Astrocyte of the spinal cord (primary cell): Measurements from ENCODE around the gene RIMS1.

Source experiments
- DNase-seq: peaks from one replicate; pipeline ENCODE4 v3.0.0; 2011; ENCODE audit warnings: low read depth, low spot score
- H3K4me3 ChIP-seq: 2 replicates; pipeline ENCODE4 v1.5.1; 2011; ENCODE audit warnings: low read depth, mild to moderate bottlenecking, low read length, moderate library complexity
- CTCF ChIP-seq: IDR thresholded peaks from 2 replicates; pipeline ENCODE4 v1.5.1; 2012; ENCODE audit warnings: low read depth, mild to moderate bottlenecking, low read length, inconsistent platforms
- in situ Hi-C: cut with HindIII; loops from 2 replicates; pipeline ENCODE4 v1.10.0; 2017; ENCODE audit warnings: low sequenced_read_pairs

The RIMS1 gene

GRCh38 chr6:72272958-72273357 is 386.6 kb downstream of the RIMS1 start:
- no peak overlapping the region for H3K4me3 ChIP-seq
- TF ChIP-seq CTCF: no peak
- in situ Hi-C loops: no loop called here
- DNase-seq: peak; percentile 69

- H3K4me3 ChIP-seq: no peak overlapping the region
- in situ Hi-C loops: no loop called here
- no peak for DNase-seq
- TF ChIP-seq CTCF: no peak
These were observed 389.5 kb downstream of the RIMS1 start for GRCh38 chr6:72275888-72276287.

- H3K4me3 ChIP-seq: no peak overlapping the region
- no peak for DNase-seq
- TF ChIP-seq CTCF: no peak
- in situ Hi-C loops: no loop called here
These were observed 395.9 kb downstream of the RIMS1 start for GRCh38 chr6:72282201-72282600.

- DNase-seq: peak; percentile 66
- in situ Hi-C loops: no loop called here
- no peak for TF ChIP-seq CTCF
- no peak overlapping the region for H3K4me3 ChIP-seq
These were observed 397.2 kb downstream of the RIMS1 start for GRCh38 chr6:72283571-72283970.

- H3K4me3 ChIP-seq: no peak overlapping the region
- no peak for TF ChIP-seq CTCF
- DNase-seq: peak; percentile 83
- in situ Hi-C loops: no loop called here
These were observed 400.6 kb downstream of the RIMS1 start for GRCh38 chr6:72286911-72287311.

GRCh38 chr6:72287801-72288200 is 401.5 kb downstream of the RIMS1 start:
- TF ChIP-seq CTCF: no peak
- DNase-seq: peak; percentile 56
- in situ Hi-C loops: no loop called here
- H3K4me3 ChIP-seq: no peak overlapping the region

- DNase-seq: peak; percentile 43
- in situ Hi-C loops: no loop called here
- no peak for TF ChIP-seq CTCF
- no peak overlapping the region for H3K4me3 ChIP-seq
These were observed 402.2 kb downstream of the RIMS1 start for GRCh38 chr6:72288592-72288991.
